GM12875 (cell line): ENCODE data around the gene CARD11.

ENCODE experiments used
- H3K4me3 ChIP-seq: one replicate; pipeline ENCODE4 v1.5.1; 2011; ENCODE audit warnings: low read depth, low read length, control low read depth
- TF ChIP-seq, protein P1 (sequence below): IDR thresholded peaks from 2 replicates; pipeline ENCODE4 v1.5.1; 2011; ENCODE audit warnings: low read depth, mild to moderate bottlenecking, control low read depth, inconsistent platforms, low read length, moderate library complexity, borderline replicate concordance; ENCODE audit not compliant: insufficient read depth

Gene CARD11

GRCh38 chr7:2954433-2954853, 89.2 kb downstream of the CARD11 start:
- H3K4me3 ChIP-seq: no peak overlapping the region
- TF ChIP-seq, protein P1, sequence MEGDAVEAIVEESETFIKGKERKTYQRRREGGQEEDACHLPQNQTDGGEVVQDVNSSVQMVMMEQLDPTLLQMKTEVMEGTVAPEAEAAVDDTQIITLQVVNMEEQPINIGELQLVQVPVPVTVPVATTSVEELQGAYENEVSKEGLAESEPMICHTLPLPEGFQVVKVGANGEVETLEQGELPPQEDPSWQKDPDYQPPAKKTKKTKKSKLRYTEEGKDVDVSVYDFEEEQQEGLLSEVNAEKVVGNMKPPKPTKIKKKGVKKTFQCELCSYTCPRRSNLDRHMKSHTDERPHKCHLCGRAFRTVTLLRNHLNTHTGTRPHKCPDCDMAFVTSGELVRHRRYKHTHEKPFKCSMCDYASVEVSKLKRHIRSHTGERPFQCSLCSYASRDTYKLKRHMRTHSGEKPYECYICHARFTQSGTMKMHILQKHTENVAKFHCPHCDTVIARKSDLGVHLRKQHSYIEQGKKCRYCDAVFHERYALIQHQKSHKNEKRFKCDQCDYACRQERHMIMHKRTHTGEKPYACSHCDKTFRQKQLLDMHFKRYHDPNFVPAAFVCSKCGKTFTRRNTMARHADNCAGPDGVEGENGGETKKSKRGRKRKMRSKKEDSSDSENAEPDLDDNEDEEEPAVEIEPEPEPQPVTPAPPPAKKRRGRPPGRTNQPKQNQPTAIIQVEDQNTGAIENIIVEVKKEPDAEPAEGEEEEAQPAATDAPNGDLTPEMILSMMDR: no peak

GRCh38 chr7:2953588-2954407, 89.9 kb downstream of the CARD11 start:
- TF ChIP-seq, protein P1: no peak
- H3K4me3 ChIP-seq: no peak overlapping the region

DNA sequence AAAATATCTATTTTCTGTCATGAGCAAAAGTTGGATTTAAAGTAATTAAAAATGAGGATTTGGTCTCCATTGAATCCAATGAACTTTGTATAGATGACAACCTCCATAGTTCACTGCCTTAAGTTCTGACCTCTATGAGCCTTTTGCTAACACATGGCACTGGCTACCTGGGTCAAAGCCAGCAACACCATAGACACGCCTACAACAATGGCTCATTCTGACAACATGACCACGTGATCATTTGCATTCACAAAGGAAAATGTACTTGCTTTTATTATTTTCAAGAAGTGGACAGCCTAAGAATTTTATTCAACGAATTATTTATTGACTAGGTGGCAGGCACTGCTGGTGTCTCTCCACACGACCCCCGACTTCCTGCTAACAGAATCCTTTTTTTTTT, 90.6 kb downstream of the CARD11 start:
- TF ChIP-seq, protein P1: no peak
- no peak overlapping the region for H3K4me3 ChIP-seq

DNA sequence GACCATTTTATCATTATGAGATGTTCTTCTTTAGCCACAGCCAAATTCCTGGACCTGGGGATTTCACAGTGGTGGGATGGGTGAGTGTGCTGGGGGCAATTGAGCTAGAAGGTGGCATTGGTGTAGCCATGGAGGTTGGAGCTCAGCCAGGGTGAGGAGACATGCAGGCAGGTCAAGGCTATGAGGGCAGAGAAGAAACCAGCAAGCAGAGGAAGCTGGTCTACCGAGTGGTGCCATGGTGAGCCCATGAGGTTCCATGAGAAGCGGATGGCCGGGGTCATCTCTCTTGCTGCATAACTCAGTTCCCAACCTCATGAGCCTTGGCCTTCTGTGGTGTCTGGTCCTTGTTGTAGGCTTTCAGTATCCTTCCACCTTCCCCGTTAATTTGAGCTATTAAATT, 91.4 kb downstream of the CARD11 start:
- H3K4me3 ChIP-seq: no peak overlapping the region
- TF ChIP-seq, protein P1: no peak

DNA sequence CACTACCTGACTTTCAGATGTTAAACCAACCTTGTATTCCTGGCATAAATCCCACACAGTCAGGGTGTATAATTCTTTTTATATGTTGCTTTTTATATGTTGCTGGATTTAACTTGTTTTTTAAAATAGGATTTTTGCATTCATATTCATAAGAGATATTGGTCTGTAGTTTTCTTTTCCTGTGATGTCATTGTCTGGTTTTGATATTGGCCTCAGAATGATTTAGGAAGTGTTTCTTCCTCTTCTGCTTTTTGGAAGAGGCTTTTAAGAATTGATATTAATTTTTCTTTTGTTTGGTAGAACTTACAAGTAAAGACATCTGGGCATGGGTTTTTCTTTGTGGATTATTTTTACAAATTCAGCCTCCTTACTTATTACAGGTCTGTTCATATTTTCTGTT, 93.1 kb downstream of the CARD11 start:
- TF ChIP-seq, protein P1: no peak
- no peak overlapping the region for H3K4me3 ChIP-seq

- H3K4me3 ChIP-seq: no peak overlapping the region
- TF ChIP-seq, protein P1: no peak
Measured at GRCh38 chr7:2948749-2949148, 94.9 kb downstream of the CARD11 start.
